Dendritic cell treated with granulocyte-macrophage colony-stimulating factor and Interleukin-4, amounts not matched to agents 40 ng/mL and 50 ng/mL, for 4 days (primary cell): Measurements from ENCODE around the gene RNF157.

ENCODE experiments used
- H3K27ac Mint-ChIP-seq: one replicate; pipeline ENCODE4 v1.8.0; 2022; ENCODE audit warnings: mild to moderate bottlenecking, mixed read lengths
- H3K27me3 Mint-ChIP-seq: one replicate; pipeline ENCODE4 v1.8.0; 2022; ENCODE audit warnings: mild to moderate bottlenecking, mixed read lengths
- H3K36me3 Mint-ChIP-seq: one replicate; pipeline ENCODE4 v1.8.0; 2022; ENCODE audit warnings: low read depth, mixed read lengths
- H3K4me1 Mint-ChIP-seq: one replicate; pipeline ENCODE4 v1.8.0; 2022; ENCODE audit warnings: low read depth, mixed read lengths
- H3K4me3 Mint-ChIP-seq: one replicate; pipeline ENCODE4 v1.8.0; 2022; ENCODE audit warnings: mild to moderate bottlenecking, moderate library complexity, mixed read lengths
- H3K9me3 Mint-ChIP-seq: one replicate; pipeline ENCODE4 v1.8.0; 2022; ENCODE audit warnings: mixed read lengths
- intact Hi-C: fragments of 100-400 bp; cut with micrococcal nuclease; formaldehyde crosslinking; loops from one replicate; pipeline ENCODE4 v1.15.0; 2022

The RNF157 gene

GRCh38 chr17:76111956-76112355 is 128.3 kb downstream of the RNF157 start:
- intact Hi-C loops: no loop called here
- no peak overlapping the region for H3K4me3 Mint-ChIP-seq
- H3K36me3 Mint-ChIP-seq: no peaks in the 10 kb centered on the region
- H3K4me1 Mint-ChIP-seq: no peaks in the 10 kb centered on the region
- peaks cover 39% of the 10 kb centered on the region for H3K27me3 Mint-ChIP-seq
- no peak overlapping the region for H3K27ac Mint-ChIP-seq
- H3K9me3 Mint-ChIP-seq: peaks cover 8% of the 10 kb centered on the region

- H3K36me3 Mint-ChIP-seq: peaks cover 12% of the 10 kb centered on the region
- H3K27ac Mint-ChIP-seq: no peak overlapping the region
- peaks cover 22% of the 10 kb centered on the region for H3K27me3 Mint-ChIP-seq
- intact Hi-C loops: no loop called here
- no peaks in the 10 kb centered on the region for H3K9me3 Mint-ChIP-seq
- H3K4me1 Mint-ChIP-seq: peaks cover 23% of the 10 kb centered on the region
- no peak overlapping the region for H3K4me3 Mint-ChIP-seq
These were observed 132.8 kb downstream of the RNF157 start for GRCh38 chr17:76107509-76107908.

GRCh38 chr17:76106703-76107102 is 133.6 kb downstream of the RNF157 start:
- no peak overlapping the region for H3K4me3 Mint-ChIP-seq

GRCh38 chr17:76104896-76105231 is 135.4 kb downstream of the RNF157 start:
- peaks cover 34% of the 10 kb centered on the region for H3K36me3 Mint-ChIP-seq
- peaks cover 10% of the 10 kb centered on the region for H3K27me3 Mint-ChIP-seq
- H3K4me1 Mint-ChIP-seq: peaks cover 31% of the 10 kb centered on the region
- no peaks in the 10 kb centered on the region for H3K9me3 Mint-ChIP-seq
- H3K4me3 Mint-ChIP-seq: peak overlapping the region; percentile 46
- intact Hi-C loops: no loop called here
- H3K27ac Mint-ChIP-seq: peak overlapping the region; percentile 90

More at GRCh38 chr17:76106703-76107102, 133.6 kb downstream of the RNF157 start:
- Mint-ChIP-seq H3K27ac (no peak overlapping the region), H3K27me3 (peaks cover 15% of the 10 kb centered on the region), H3K36me3 (peaks cover 16% of the 10 kb centered on the region), H3K4me1 (peaks cover 24% of the 10 kb centered on the region), H3K9me3 (no peaks in the 10 kb centered on the region)
- intact Hi-C loops: no loop called here

GRCh38 chr17:76104140-76104895 is 136.0 kb downstream of the RNF157 start:
- peak overlapping the region; percentile 94 for H3K4me3 Mint-ChIP-seq
- H3K4me1 Mint-ChIP-seq: peaks cover 31% of the 10 kb centered on the region
- peaks cover 40% of the 10 kb centered on the region for H3K36me3 Mint-ChIP-seq
- intact Hi-C loops: no loop called here
- peak overlapping the region; percentile 90 for H3K27ac Mint-ChIP-seq
- H3K27me3 Mint-ChIP-seq: peaks cover 6% of the 10 kb centered on the region
- no peaks in the 10 kb centered on the region for H3K9me3 Mint-ChIP-seq

- Mint-ChIP-seq H3K36me3 (peaks cover 48% of the 10 kb centered on the region), H3K27ac (peak within 1 kb of the TSS; percentile 90), H3K9me3 (no peaks in the 10 kb centered on the region), H3K27me3 (no peaks in the 10 kb centered on the region), H3K4me3 (peak within 1 kb of the TSS; percentile 94), H3K4me1 (peaks cover 31% of the 10 kb centered on the region)
- intact Hi-C loops: no loop called here
These were observed 136.8 kb downstream of the RNF157 start, which contains the start of gene EXOC7 for GRCh38 chr17:76103274-76104139. Gene EXOC7 (minus strand): TSS chr17:76103787. CDS start chr17:76103692, 95 bp downstream.

GRCh38 chr17:76102944-76103273 is 137.4 kb downstream of the RNF157 start:
- intact Hi-C loops: no loop called here
- Mint-ChIP-seq H3K27ac (peak overlapping the region; percentile 90), H3K9me3 (no peaks in the 10 kb centered on the region), H3K4me3 (peak overlapping the region; percentile 94), H3K36me3 (peaks cover 54% of the 10 kb centered on the region), H3K4me1 (peaks cover 31% of the 10 kb centered on the region), H3K27me3 (no peaks in the 10 kb centered on the region)

- peaks cover 90% of the 10 kb centered on the region for H3K36me3 Mint-ChIP-seq
- H3K4me1 Mint-ChIP-seq: peaks cover 10% of the 10 kb centered on the region
These were observed 142.5 kb downstream of the RNF157 start for GRCh38 chr17:76097716-76098295.

GRCh38 chr17:76095943-76096342 is 144.3 kb downstream of the RNF157 start:
- Mint-ChIP-seq H3K4me1 (no peaks in the 10 kb centered on the region), H3K36me3 (peaks cover 96% of the 10 kb centered on the region), H3K27ac (no peak overlapping the region), H3K4me3 (no peak overlapping the region), H3K27me3 (no peaks in the 10 kb centered on the region), H3K9me3 (no peaks in the 10 kb centered on the region)
- intact Hi-C loops: no loop called here

More at GRCh38 chr17:76097716-76098295, 142.5 kb downstream of the RNF157 start:
- Mint-ChIP-seq H3K27ac (no peak overlapping the region), H3K9me3 (no peaks in the 10 kb centered on the region), H3K4me3 (no peak overlapping the region), H3K27me3 (no peaks in the 10 kb centered on the region)
- intact Hi-C loops: no loop called here

- H3K4me1 Mint-ChIP-seq: no peaks in the 10 kb centered on the region
- intact Hi-C loops: no loop called here
- peaks cover 96% of the 10 kb centered on the region for H3K36me3 Mint-ChIP-seq
- H3K27ac Mint-ChIP-seq: no peak overlapping the region
- no peaks in the 10 kb centered on the region for H3K27me3 Mint-ChIP-seq
- H3K4me3 Mint-ChIP-seq: no peak overlapping the region
- H3K9me3 Mint-ChIP-seq: no peaks in the 10 kb centered on the region
These were observed 146.2 kb downstream of the RNF157 start for GRCh38 chr17:76094046-76094445.

GRCh38 chr17:76092526-76093413 is 147.5 kb downstream of the RNF157 start:
- H3K27ac Mint-ChIP-seq: no peak overlapping the region
- no peaks in the 10 kb centered on the region for H3K9me3 Mint-ChIP-seq
- intact Hi-C loops: no loop called here
- no peak overlapping the region for H3K4me3 Mint-ChIP-seq
- no peaks in the 10 kb centered on the region for H3K4me1 Mint-ChIP-seq
- peaks cover 96% of the 10 kb centered on the region for H3K36me3 Mint-ChIP-seq
- H3K27me3 Mint-ChIP-seq: no peaks in the 10 kb centered on the region
